ENCODE results near the gene MCOLN3. TPM values are rescaled to one million over a fixed set of nuclear protein-coding genes. Genes with fewer than 3 reads are reported as not detected.

Gene MCOLN3
- total RNA-seq, 1 experiment from 2014 or later: 14.2 TPM

DNA sequence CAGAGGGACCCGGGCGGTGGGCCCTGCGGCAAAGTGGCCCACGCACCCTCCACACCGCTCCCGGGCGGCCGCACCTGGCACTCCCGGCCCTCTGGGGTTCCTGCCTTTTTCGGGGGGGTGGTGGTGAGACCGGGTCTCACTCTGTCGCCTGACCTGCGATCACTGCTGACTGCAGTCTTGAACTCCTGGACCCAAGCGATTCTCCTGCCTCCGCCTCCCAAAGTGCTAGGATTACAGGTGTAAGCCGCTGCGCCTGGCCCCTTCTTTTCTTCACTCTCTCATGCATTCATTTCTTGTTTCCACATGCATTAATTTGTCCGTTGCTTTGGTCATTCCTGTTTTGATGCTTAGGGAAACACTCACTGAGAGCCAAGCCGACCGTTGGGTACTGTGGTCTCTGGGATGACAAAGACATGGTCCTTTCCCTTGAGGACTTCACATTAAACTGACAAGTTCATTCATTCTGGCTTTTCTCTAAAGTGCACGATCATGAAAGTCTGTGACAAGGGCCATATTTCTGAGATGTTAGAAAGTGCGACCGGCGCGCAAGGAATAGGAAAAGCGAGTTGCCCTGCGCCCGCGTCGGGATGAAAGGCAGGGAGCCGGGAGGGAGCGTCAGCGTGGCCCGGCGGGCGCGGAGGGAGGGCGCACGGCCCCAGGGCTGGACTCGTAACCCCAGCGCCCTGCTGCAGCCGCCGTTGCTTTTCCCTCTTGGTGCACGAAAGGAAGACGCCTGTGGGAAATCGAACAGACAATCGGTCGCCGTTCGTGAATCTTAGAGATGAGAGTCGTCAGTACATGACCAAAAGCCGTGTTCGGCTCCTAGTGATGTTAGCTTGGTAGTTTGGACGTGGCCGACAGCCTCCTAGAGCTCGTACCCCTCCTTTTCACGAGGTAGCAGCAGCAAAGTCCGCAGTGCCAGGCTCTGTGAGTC is 50.4 kb downstream of the MCOLN3 start:
- H3K27me3 ChIP-seq (ENCODE audit: control insufficient read depth, insufficient read depth, low read length): peaks cover 24% of the 10 kb centered on the region
- no peak for DNase-seq (ENCODE audit: low read depth, low spot score)
- TF ChIP-seq TCF7L2 (IDR thresholded peaks at IDR 0.05; ENCODE audit: low read depth, low read length): peak; percentile 86
- TF ChIP-seq, protein P1, sequence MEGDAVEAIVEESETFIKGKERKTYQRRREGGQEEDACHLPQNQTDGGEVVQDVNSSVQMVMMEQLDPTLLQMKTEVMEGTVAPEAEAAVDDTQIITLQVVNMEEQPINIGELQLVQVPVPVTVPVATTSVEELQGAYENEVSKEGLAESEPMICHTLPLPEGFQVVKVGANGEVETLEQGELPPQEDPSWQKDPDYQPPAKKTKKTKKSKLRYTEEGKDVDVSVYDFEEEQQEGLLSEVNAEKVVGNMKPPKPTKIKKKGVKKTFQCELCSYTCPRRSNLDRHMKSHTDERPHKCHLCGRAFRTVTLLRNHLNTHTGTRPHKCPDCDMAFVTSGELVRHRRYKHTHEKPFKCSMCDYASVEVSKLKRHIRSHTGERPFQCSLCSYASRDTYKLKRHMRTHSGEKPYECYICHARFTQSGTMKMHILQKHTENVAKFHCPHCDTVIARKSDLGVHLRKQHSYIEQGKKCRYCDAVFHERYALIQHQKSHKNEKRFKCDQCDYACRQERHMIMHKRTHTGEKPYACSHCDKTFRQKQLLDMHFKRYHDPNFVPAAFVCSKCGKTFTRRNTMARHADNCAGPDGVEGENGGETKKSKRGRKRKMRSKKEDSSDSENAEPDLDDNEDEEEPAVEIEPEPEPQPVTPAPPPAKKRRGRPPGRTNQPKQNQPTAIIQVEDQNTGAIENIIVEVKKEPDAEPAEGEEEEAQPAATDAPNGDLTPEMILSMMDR (IDR thresholded peaks at IDR 0.05): no peak
- no peak for TF ChIP-seq POLR2AphosphoS5 (IDR thresholded peaks at IDR 0.05; ENCODE audit: low read depth, low read length)
- POLR2A ChIA-PET: interaction anchor here (0.6 kb wide), 2 partner anchors 96 to 261 kb away, joined by 3 to 4 read pairs; no protein-coding TSS in a partner anchor
- H3K4me3 ChIP-seq (ENCODE audit: low read depth in 2 of 2, low read length in 2 of 2): peak overlapping the region; percentile 64 to 86
- H3K4me1 ChIP-seq (ENCODE audit: control insufficient read depth, insufficient read depth, low read length): peaks cover 9% of the 10 kb centered on the region; the same call in 1 of the 2 replicates
- peak; percentile 45 for ATAC-seq
- CTCF ChIA-PET: interaction anchor here (0.6 to 1.5 kb wide), 3 partner anchors 32 to 55 kb away, joined by 3 to 8 read pairs (median 4); no protein-coding TSS in a partner anchor
- BruUV-seq (replicated peaks): no TSS peak
- H3K36me3 ChIP-seq (ENCODE audit: control insufficient read depth, insufficient read depth, low read length): no peaks in the 10 kb centered on the region
- H3K27ac ChIP-seq (ENCODE audit: low read length): no peak overlapping the region
- no peaks in the 10 kb centered on the region for H3K9me3 ChIP-seq (ENCODE audit: control insufficient read depth, insufficient read depth, low read depth, low read length)
- intact Hi-C loops (cut with micrococcal nuclease; ENCODE audit: unreplicated experiment) (no loop called here), in situ Hi-C loops (cut with HindIII; ENCODE audit: low pct_unique_long_range_greater_than_20kb, low sequenced_read_pairs) (no loop called here)

DNA sequence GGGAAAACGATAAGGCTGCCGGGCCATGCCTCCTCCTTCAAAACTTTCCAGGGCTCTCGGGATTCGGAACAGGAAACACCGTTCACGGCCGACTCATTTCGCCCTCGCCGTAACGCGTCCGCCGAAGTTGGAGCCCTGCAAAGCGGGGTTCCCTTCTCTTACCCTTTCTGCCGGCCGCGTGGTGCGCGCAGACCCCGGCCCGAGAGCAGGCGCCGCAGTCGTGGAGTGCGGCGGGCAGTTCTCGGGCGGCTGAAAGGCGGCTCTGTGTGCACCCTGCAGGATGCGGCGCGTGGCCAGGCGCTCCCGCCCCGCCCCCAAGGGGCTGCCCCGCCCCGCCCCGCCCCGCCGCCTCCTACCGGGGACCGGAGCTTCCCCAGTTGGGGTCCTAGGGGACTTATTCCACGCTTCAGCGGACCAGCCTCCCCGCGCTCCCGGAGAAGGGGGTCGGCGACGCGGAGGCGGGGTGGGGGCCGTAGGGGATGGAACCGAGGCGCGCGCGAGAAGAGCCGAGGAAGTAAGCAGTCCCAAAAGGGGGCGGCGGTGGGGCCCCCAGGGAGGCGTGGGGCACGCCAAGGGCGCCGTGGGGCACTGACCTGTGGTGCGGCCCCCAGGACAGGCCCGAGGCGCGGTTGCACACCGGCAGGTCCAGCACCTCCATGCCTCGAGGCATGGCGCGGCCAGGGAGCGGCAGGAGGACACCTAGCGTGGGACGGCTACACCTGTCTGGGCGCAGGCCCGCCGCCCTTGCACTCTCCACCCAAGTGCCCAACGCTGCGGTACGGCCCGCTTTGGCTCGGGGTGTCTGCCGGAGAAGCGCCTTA is 51.2 kb downstream of the MCOLN3 start, which contains the start of gene MCOLN2:
TSS of gene MCOLN2 (minus strand) at position 268 of the 821 bp plus-strand sequence. CDS start at position 27, 241 bp downstream.
- no peak for TF ChIP-seq TCF7L2 (IDR thresholded peaks at IDR 0.05; ENCODE audit: low read depth, low read length)
- TF ChIP-seq SIN3A (IDR thresholded peaks at IDR 0.05; ENCODE audit: borderline replicate concordance, insufficient read depth, low read depth, low read length): 0 out of 2 replicates have a peak, but pooled peaks have one; percentile 74
- TF ChIP-seq, protein P1 (IDR thresholded peaks at IDR 0.05): peak; percentile 52
- TF ChIP-seq POLR2AphosphoS5 (IDR thresholded peaks at IDR 0.05; ENCODE audit: low read depth, low read length): peak; percentile 54; the same call in 1 of the 2 replicates
- TF ChIP-seq, protein P2, sequence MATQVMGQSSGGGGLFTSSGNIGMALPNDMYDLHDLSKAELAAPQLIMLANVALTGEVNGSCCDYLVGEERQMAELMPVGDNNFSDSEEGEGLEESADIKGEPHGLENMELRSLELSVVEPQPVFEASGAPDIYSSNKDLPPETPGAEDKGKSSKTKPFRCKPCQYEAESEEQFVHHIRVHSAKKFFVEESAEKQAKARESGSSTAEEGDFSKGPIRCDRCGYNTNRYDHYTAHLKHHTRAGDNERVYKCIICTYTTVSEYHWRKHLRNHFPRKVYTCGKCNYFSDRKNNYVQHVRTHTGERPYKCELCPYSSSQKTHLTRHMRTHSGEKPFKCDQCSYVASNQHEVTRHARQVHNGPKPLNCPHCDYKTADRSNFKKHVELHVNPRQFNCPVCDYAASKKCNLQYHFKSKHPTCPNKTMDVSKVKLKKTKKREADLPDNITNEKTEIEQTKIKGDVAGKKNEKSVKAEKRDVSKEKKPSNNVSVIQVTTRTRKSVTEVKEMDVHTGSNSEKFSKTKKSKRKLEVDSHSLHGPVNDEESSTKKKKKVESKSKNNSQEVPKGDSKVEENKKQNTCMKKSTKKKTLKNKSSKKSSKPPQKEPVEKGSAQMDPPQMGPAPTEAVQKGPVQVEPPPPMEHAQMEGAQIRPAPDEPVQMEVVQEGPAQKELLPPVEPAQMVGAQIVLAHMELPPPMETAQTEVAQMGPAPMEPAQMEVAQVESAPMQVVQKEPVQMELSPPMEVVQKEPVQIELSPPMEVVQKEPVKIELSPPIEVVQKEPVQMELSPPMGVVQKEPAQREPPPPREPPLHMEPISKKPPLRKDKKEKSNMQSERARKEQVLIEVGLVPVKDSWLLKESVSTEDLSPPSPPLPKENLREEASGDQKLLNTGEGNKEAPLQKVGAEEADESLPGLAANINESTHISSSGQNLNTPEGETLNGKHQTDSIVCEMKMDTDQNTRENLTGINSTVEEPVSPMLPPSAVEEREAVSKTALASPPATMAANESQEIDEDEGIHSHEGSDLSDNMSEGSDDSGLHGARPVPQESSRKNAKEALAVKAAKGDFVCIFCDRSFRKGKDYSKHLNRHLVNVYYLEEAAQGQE (IDR thresholded peaks at IDR 0.05; ENCODE audit: insufficient read depth in 1 of 2, low read depth in 2 of 2, low read length in 1 of 2): no peak
- intact Hi-C loops (cut with micrococcal nuclease; ENCODE audit: unreplicated experiment): no loop called here
- Histone ChIP-seq H3K36me3 (ENCODE audit: control insufficient read depth, insufficient read depth, low read length) (no peaks in the 10 kb centered on the region), H3K27me3 (ENCODE audit: control insufficient read depth, insufficient read depth, low read length) (peaks cover 21% of the 10 kb centered on the region), H3K27ac (ENCODE audit: low read length) (peak within 1 kb of the TSS; percentile 84), H3K4me3 (ENCODE audit: low read depth in 2 of 2, low read length in 2 of 2) (peak within 1 kb of the TSS; percentile 64 to 86), H3K4me1 (ENCODE audit: control insufficient read depth, insufficient read depth, low read length) (peaks cover 9% of the 10 kb centered on the region; the same call in 1 of the 2 replicates), H3K9me3 (ENCODE audit: control insufficient read depth, insufficient read depth, low read depth, low read length) (no peaks in the 10 kb centered on the region)
- POLR2A ChIA-PET: interaction anchor here (0.6 kb wide), 2 partner anchors 97 to 262 kb away, joined by 3 to 4 read pairs; no protein-coding TSS in a partner anchor
- no TSS peak for BruUV-seq (replicated peaks)
- ATAC-seq: peak; percentile 94
- CTCF ChIA-PET: interaction anchor here (0.6 to 1.5 kb wide), 3 partner anchors 31 to 54 kb away, joined by 3 to 8 read pairs (median 4); no protein-coding TSS in a partner anchor
- DNase-seq (ENCODE audit: low read depth, low spot score): no peak
- in situ Hi-C loops (cut with HindIII; ENCODE audit: low pct_unique_long_range_greater_than_20kb, low sequenced_read_pairs): no loop called here
